SK-N-SH treated with all-trans-retinoic acid at 6 μM for 48 hours (cell line): ENCODE data around the gene MED27.

Source experiments
- ARNTL ChIP-seq: fragments of 450-650 bp; formaldehyde crosslinking; IDR thresholded peaks from 2 replicates; pipeline ENCODE4 v1.5.0; 2020; ENCODE audit warnings: low read depth, mild to moderate bottlenecking, moderate library complexity, borderline replicate concordance
- BACH2 ChIP-seq: fragments of 250-450 bp; sonication (Bioruptor Pico); IDR thresholded peaks from 2 replicates; pipeline ENCODE4 v1.9.0; 2021; ENCODE audit warnings: mild to moderate bottlenecking, borderline replicate concordance
- CSDC2 ChIP-seq: fragments of 250-450 bp; sonication (Bioruptor Pico); IDR thresholded peaks from 2 replicates; pipeline ENCODE4 v1.5.0; 2020; ENCODE audit warnings: mild to moderate bottlenecking, moderate library complexity
- ESRRG ChIP-seq: fragments of 250-450 bp; sonication (Bioruptor Pico); IDR thresholded peaks from 2 replicates; pipeline ENCODE4 v1.6.1; 2021; ENCODE audit warnings: mild to moderate bottlenecking
- GLIS3 ChIP-seq: fragments of 250-450 bp; sonication (Bioruptor Pico); IDR thresholded peaks from 2 replicates; pipeline ENCODE4 v1.5.0; 2020; ENCODE audit warnings: mild to moderate bottlenecking, moderate library complexity
- PATZ1 ChIP-seq: fragments of 250-450 bp; sonication (Bioruptor Pico); IDR thresholded peaks from 2 replicates; pipeline ENCODE4 v1.8.0; 2020; ENCODE audit warnings: mild to moderate bottlenecking, moderate library complexity, borderline replicate concordance
- PPARA ChIP-seq: fragments of 250-450 bp; sonication (Bioruptor Pico); IDR thresholded peaks from 2 replicates; pipeline ENCODE4 v1.5.0; 2020; ENCODE audit warnings: mild to moderate bottlenecking, borderline replicate concordance
- RARB ChIP-seq: fragments of 250-450 bp; sonication (Bioruptor Pico); IDR thresholded peaks from 2 replicates; pipeline ENCODE4 v1.8.0; 2021; ENCODE audit warnings: mild to moderate bottlenecking, moderate library complexity
- TCF4 ChIP-seq: fragments of 250-450 bp; sonication (Bioruptor Pico); IDR thresholded peaks from 2 replicates; pipeline ENCODE4 v1.8.0; 2021; ENCODE audit warnings: mild to moderate bottlenecking, moderate library complexity, borderline replicate concordance
- TSHZ2 ChIP-seq: fragments of 250-450 bp; sonication (Bioruptor Pico); IDR thresholded peaks from 2 replicates; pipeline ENCODE4 v1.5.0; 2020; ENCODE audit warnings: mild to moderate bottlenecking, moderate library complexity
- ZC3H10 ChIP-seq: fragments of 250-450 bp; sonication (Bioruptor Pico); IDR thresholded peaks from 2 replicates; pipeline ENCODE4 v1.5.1; 2021; ENCODE audit warnings: mild to moderate bottlenecking, moderate library complexity
- ZFP30 ChIP-seq: fragments of 450-650 bp; formaldehyde crosslinking; IDR thresholded peaks from 2 replicates; pipeline ENCODE4 v1.5.0; 2022; ENCODE audit warnings: mild to moderate bottlenecking, moderate library complexity
- ZNF565 ChIP-seq: fragments of 450-650 bp; formaldehyde crosslinking; conservative IDR thresholded peaks from 2 replicates; pipeline ENCODE4 v1.5.0; 2020; ENCODE audit warnings: low read depth, mild to moderate bottlenecking, moderate library complexity
- ZNF70 ChIP-seq: fragments of 450-650 bp; formaldehyde crosslinking; IDR thresholded peaks from 2 replicates; pipeline ENCODE4 v1.5.0; 2020; ENCODE audit warnings: mild to moderate bottlenecking, moderate library complexity

- no peak for TF ChIP-seq ARNTL (CRISPR knock-in tag)
- TF ChIP-seq TCF4 (CRISPR knock-in tag) = no peak
- no peak for TF ChIP-seq RARB (CRISPR knock-in tag)
- no peak for TF ChIP-seq PPARA (CRISPR knock-in tag)
- TF ChIP-seq ZFP30 (CRISPR knock-in tag) = no peak
- TF ChIP-seq ZC3H10 (CRISPR knock-in tag) = no peak
- TF ChIP-seq CSDC2 (CRISPR knock-in tag) = no peak
- TF ChIP-seq ZNF70 (CRISPR knock-in tag) = no peak
- TF ChIP-seq GLIS3 (CRISPR knock-in tag) = no peak
- no peak for TF ChIP-seq BACH2
- TF ChIP-seq PATZ1 (CRISPR knock-in tag) = no peak
- TF ChIP-seq TSHZ2 (CRISPR knock-in tag) = no peak
- TF ChIP-seq ESRRG = no peak
- TF ChIP-seq ZNF565 = no peak
Observed at GRCh38 chr9:132004323-132004722, 75.3 kb downstream of the MED27 start.
